ENCODE measurements around the gene OFD1. TPM values are rescaled to one million over a fixed set of nuclear protein-coding genes. Genes with fewer than 3 reads are reported as not detected.

OFD1 gene
- total and polyA plus RNA-seq, 11 donors, result 5.6 to 15.8 (median 8.9) TPM

DNA sequence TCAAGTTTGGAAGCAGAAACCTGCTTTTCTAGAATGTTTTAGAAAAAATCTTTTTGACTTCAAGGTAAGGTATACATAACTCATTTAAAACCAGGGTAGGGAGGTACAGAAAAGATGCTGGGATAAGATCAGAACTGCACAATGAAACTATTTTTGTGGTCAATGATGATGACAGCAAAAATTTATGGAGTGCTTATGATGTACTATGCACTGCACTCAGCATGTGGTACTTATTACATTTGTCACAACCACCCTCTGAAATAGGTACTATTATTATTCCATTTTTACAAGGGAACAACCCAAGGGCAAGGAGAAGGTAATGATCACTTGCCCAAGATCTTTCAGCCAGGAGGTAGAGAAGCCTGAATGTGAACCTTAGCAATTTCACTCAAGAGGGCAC is 74.3 kb downstream of the OFD1 start:
- no peaks in the 10 kb centered on the region for H3K4me1 ChIP-seq
- TF ChIP-seq POLR2A (IDR thresholded peaks at IDR 0.05), result no peak
- TF ChIP-seq, protein P1, sequence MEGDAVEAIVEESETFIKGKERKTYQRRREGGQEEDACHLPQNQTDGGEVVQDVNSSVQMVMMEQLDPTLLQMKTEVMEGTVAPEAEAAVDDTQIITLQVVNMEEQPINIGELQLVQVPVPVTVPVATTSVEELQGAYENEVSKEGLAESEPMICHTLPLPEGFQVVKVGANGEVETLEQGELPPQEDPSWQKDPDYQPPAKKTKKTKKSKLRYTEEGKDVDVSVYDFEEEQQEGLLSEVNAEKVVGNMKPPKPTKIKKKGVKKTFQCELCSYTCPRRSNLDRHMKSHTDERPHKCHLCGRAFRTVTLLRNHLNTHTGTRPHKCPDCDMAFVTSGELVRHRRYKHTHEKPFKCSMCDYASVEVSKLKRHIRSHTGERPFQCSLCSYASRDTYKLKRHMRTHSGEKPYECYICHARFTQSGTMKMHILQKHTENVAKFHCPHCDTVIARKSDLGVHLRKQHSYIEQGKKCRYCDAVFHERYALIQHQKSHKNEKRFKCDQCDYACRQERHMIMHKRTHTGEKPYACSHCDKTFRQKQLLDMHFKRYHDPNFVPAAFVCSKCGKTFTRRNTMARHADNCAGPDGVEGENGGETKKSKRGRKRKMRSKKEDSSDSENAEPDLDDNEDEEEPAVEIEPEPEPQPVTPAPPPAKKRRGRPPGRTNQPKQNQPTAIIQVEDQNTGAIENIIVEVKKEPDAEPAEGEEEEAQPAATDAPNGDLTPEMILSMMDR (IDR thresholded peaks at IDR 0.05), result no peak
- no peaks in the 10 kb centered on the region for H3K9me3 ChIP-seq
- DNase-seq, result no peak
- intact Hi-C loops (cut with DNase I), result loop anchor here in 1 of 10 donors (10.0 kb wide), 1 partner anchor 54 kb away; no protein-coding TSS in a partner anchor
- H3K27me3 ChIP-seq, result peaks cover 0 to 20% (median 0%) of the 10 kb centered on the region in 9 donors
- H3K36me3 ChIP-seq, result no peaks in the 10 kb centered on the region
- ATAC-seq, result no peak
- no peak overlapping the region for H3K4me3 ChIP-seq
- H3K27ac ChIP-seq, result no peak overlapping the region

- intact Hi-C loops (cut with DNase I), result no loop called here
- TF ChIP-seq, protein P1 (IDR thresholded peaks at IDR 0.05), result no peak
- TF ChIP-seq POLR2A (IDR thresholded peaks at IDR 0.05), result no peak
- Histone ChIP-seq H3K4me1 (no peaks in the 10 kb centered on the region), H3K27ac (no peak overlapping the region), H3K9me3 (no peaks in the 10 kb centered on the region), H3K27me3 (peaks cover 0 to 37% (median 0%) of the 10 kb centered on the region in 9 donors), H3K4me3 (no peak overlapping the region), H3K36me3 (no peaks in the 10 kb centered on the region)
- WGBS, 4 donors, result 66 to 95% (median 89%) methylated on average over 7 of the region's 7 CpGs
- ATAC-seq, result no peak
- DNase-seq, result no peak
Observed at GRCh38 chrX:13815664-13816063, 81.1 kb downstream of the OFD1 start.

DNA sequence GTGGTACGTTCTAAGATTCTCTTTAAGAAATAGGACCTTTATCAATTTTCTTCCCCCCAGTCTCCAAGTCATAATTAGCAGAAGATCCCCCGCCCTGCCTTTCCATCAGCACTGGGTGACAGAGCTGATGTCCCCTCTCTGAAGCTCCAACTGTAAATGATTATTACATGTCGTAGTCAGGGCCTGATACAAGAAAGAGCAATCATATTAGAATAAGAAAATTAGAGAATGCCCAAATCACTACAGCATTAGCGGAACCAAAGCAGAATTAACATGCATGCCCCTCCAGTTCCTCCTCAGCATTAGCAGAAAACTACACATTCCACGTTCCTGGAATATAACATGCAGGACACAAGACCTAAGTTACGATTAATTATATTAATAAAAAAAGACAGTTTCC is 81.6 kb downstream of the OFD1 start:
- TF ChIP-seq POLR2A (IDR thresholded peaks at IDR 0.05), result no peak
- TF ChIP-seq, protein P1 (IDR thresholded peaks at IDR 0.05), result no peak
- intact Hi-C loops (cut with DNase I), result no loop called here
- Histone ChIP-seq H3K27ac (no peak overlapping the region), H3K36me3 (no peaks in the 10 kb centered on the region), H3K27me3 (peaks cover 0 to 37% (median 0%) of the 10 kb centered on the region in 9 donors), H3K4me3 (no peak overlapping the region), H3K9me3 (no peaks in the 10 kb centered on the region), H3K4me1 (no peaks in the 10 kb centered on the region)
- WGBS, 4 donors, result 78 to 95% (median 83%) methylated on average over 6 of the region's 6 CpGs
- no peak for ATAC-seq
- no peak for DNase-seq

DNA sequence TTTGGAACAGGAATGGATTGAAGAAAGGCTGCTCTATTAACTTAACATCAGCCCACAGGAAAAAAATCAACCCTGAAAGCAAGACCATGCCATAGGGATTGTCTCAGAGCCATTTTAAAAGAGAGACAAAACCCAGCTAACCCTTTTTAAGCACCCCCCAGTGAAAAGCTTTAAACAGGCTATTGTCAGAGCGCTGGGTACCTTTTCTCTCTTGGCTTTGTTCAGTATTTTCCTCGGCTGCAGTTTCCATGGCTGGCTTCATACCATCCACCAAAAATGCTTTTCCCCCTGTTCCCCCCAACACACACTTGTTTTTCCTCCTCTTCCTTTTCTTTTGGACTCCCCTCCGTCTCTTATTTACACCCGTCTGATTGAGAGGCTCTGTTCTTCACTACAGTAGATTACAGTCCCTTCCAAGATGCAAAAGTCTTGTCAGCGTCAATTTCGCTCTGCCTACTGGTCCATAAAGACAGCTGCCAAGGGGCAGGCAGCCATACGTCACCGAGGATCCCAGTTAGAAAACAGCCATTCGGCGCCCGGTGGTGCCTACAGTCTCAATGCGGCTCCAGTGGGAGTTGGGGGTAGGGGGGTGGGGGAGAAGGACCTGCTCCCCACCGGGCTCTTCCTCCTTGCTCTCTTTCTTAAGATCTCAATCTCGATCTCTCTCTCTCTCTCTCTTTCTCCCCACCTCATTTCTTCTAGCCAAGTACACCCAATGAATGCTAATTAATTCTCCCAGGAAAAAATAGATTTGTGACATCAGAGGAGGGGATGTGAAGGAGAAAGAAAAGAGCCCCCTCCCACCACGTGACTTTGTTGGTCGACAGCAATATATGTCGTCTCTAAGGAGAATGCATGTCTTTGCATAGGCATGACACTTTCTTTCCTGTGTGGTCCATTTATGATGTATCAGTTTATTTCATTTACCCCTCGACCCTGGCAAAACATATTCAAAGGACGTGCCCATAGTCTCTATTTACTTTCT is 82.4 kb downstream of the OFD1 start, which contains the start of gene GPM6B:
Gene GPM6B, minus strand, starts transcription at position 451 of the 985 bp plus-strand sequence. Its CDS starts 189 bp downstream, at position 262.
- intact Hi-C loops (cut with DNase I), result no loop called here
- TF ChIP-seq, protein P1 (IDR thresholded peaks at IDR 0.05), result no peak
- TF ChIP-seq POLR2A (IDR thresholded peaks at IDR 0.05), result no peak
- Histone ChIP-seq H3K27me3 (peaks cover 0 to 37% (median 0%) of the 10 kb centered on the region in 9 donors), H3K9me3 (no peaks in the 10 kb centered on the region), H3K27ac (no peak within 1 kb of the TSS), H3K36me3 (no peaks in the 10 kb centered on the region), H3K4me3 (no peak within 1 kb of the TSS), H3K4me1 (no peaks in the 10 kb centered on the region)
- DNase-seq (no peak), ATAC-seq (no peak)
- 34 to 52% (median 43%) methylated on average over 19 of the region's 19 CpGs for WGBS, 4 donors

All from heart left ventricle (tissue), 16 donors.